Measurements from ENCODE around the gene DNAJC11. TPM values are rescaled to one million over a fixed set of nuclear protein-coding genes. Genes with fewer than 3 reads are reported as not detected.

Gene DNAJC11
- total RNA-seq, 4 donors from 2014 or later = 21.4 to 48.2 (median 25.5) TPM

GRCh38 chr1:6591644-6592043 is 110.0 kb downstream of the DNAJC11 start:
- TF ChIP-seq CTCF (IDR thresholded peaks at IDR 0.05; ENCODE audit: low read depth) = no peak

GRCh38 chr1:6591222-6591621 is 110.4 kb downstream of the DNAJC11 start:
- no peak for TF ChIP-seq CTCF (IDR thresholded peaks at IDR 0.05; ENCODE audit: low read depth)

GRCh38 chr1:6590046-6590445 is 111.6 kb downstream of the DNAJC11 start:
- no peak for TF ChIP-seq CTCF (IDR thresholded peaks at IDR 0.05; ENCODE audit: low read depth)

- TF ChIP-seq CTCF (IDR thresholded peaks at IDR 0.05; ENCODE audit: low read depth) = no peak
Observed at GRCh38 chr1:6588893-6589520, 112.6 kb downstream of the DNAJC11 start.

- no peak for TF ChIP-seq CTCF (IDR thresholded peaks at IDR 0.05; ENCODE audit: low read depth)
Observed at GRCh38 chr1:6588128-6588892, 113.3 kb downstream of the DNAJC11 start.

GRCh38 chr1:6587261-6588005 is 114.2 kb downstream of the DNAJC11 start:
- TF ChIP-seq CTCF (IDR thresholded peaks at IDR 0.05; ENCODE audit: low read depth) = no peak

GRCh38 chr1:6586404-6586816 is 115.2 kb downstream of the DNAJC11 start:
- no peak for TF ChIP-seq CTCF (IDR thresholded peaks at IDR 0.05; ENCODE audit: low read depth)

Data from subcutaneous adipose tissue (tissue), 4 donors.